Hematopoietic multipotent progenitor cell treated with erythropoietin and hydrocortisone succinate and interleukin-3 and kit ligand, for 4 days (in vitro differentiated cells): Measurements from ENCODE around the gene C17orf114.

ENCODE experiments used
- DNase-seq: peaks from one replicate; pipeline ENCODE4 v3.0.0-alpha.2; 2015

Gene C17orf114

DNA sequence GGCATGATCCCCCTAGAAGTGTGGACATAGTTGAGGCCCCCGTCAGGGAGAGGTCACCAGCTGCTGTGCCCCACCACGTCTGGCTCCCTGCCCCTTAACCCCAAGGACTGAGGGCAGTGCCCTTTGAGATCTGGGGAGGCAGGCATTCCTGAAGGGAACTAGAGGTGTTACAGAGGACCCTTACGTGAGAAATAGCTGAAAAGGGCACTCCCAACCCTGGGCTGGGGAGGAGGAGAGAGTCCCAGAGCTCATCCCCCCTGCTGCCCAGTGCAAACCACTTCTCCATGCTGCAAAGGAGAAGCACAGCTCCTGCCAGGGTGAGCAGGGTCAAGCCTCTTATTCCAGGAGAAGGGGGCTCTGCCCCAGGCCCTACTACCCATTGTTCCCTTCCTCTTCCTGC lies 20.7 kb upstream of the C17orf114 start:
- DNase-seq: no peak

DNA sequence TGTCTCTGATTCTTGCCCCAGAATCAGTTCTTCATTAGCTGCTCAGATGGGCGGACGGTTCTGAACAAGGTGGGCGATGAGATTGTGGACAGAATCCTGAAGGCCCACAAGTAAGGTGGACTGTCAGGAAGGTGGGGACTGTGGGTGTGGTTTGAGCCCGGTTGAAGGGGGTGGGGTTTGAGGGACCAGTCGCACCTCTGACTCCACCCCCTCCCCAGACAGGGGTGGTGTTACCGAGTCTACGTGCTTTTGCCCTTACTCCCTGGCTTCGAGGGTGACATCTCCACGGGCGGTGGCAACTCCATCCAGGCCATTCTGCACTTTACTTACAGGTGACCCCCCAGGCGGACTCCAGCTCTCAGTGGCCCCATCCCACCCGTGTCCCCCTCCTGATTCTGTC lies 16.1 kb upstream of the C17orf114 start:
- DNase-seq: no peak

DNA sequence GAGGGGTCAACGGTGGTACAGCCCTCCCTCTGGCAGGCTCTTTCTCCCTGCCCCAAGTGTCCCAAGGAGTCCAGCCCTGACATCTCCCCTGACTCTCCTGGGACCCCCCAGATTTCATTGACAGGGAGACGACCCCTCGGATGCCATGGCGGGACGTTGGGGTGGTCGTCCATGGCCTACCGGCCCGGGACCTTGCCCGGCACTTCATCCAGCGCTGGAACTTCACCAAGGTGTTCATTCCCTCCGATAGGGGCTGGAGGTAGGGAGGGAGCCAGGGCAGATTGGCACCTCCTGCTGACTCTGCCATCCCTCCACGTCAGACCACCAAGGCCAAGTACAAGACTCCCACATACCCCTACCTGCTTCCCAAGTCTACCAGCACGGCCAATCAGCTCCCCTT lies 14.7 kb upstream of the C17orf114 start:
- DNase-seq: no peak

- peak; percentile 44 for DNase-seq
Measured at GRCh38 chr17:4815043-4815675, 13.0 kb upstream of the C17orf114 start.

- DNase-seq: no peak
Measured at GRCh38 chr17:4812690-4813089, 10.6 kb upstream of the C17orf114 start.

- no peak for DNase-seq
Measured at GRCh38 chr17:4811471-4811870, 9.3 kb upstream of the C17orf114 start.

DNA sequence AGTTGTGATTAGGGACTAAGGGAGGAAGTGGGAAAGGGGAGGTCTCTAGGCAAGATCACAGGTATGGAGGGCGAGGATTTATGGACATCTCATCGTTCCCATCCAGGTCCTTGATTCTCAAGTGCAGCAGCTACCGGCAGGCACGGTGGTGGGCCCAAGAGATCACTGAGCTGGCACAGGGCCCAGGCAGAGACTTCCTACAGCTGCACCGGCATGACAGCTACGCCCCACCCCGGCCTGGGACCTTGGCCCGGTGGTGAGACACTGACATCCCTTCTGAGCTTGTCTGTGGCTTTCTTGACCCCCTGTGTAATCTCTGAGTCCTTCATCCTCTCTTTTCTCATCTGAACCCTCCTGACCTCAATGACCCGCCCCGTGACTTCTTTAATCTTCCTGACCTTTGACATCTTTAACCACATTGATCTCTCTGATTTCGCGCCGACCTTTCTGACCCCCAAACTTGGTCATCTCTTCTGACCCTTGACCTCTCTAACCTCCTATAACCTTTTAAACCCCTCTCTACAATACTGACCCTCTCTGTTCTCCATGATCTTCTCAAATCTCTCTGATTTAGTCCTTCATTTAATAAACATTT lies 8.7 kb upstream of the C17orf114 start:
- DNase-seq: peak; percentile 69

- no peak for DNase-seq
Measured at GRCh38 chr17:4808378-4808767, 6.2 kb upstream of the C17orf114 start.

GRCh38 chr17:4807605-4808377 lies 5.7 kb upstream of the C17orf114 start:
- no peak for DNase-seq

- peak; percentile 89 for DNase-seq
Measured at GRCh38 chr17:4806777-4807604, 4.9 kb upstream of the C17orf114 start, which contains the start of gene PLD2. Gene PLD2 (plus strand): TSS chr17:4807152. CDS start chr17:4807773, 621 bp downstream.

DNA sequence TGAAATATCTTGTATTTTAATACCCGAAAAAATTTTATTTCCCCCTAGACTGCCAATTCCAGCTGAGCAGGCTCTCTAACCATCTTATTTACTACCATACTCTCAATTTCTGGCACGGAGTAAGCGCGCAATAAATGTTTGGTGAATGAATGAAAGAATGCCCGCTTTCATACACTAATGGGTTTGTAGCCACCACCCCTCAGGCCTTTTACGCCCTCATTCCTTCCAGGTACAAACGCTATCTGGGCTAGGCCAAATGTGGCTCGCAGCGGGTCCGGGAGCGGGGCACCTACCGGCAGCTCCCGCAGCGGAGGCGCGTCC lies 4.3 kb upstream of the C17orf114 start:
- DNase-seq: no peak

DNA sequence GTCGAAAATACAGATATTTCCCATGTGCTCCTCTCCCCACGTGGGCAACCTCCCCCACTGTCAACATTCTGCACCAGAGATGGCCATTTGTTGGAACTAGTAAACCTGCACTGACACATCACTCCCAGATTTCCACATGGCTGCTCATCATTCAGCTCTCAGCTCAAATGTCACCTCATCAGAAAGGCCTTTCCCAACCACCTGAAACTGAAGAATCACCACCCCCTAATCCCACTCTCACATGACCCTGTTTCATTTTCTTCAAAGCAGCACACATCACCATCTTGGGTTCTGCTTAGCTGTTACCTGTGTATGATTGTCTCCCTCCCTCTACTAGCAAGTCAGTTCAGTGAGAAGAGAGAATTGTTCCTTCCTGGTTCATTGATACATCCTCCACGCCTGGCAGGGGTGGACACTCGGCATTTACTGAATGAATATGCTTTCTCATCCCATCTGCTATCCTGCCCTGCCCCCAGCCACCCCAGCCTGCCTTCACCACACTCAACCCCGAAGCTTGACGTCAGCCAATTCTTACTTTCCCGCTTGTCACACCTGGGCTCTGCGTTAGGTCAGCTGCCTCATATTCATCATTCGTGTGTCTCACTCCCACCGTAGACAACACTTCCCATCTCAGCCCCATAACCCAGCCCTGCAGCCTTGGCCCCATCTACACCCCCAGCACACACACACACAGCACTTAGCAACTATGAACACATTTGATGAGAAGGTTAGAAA lies 1.5 kb downstream of the C17orf114 start:
- no peak for DNase-seq

GRCh38 chr17:4796552-4796920 lies 5.6 kb downstream of the C17orf114 start:
- DNase-seq: peak; percentile 73

- DNase-seq: no peak
Measured at GRCh38 chr17:4795168-4795567, 7.0 kb downstream of the C17orf114 start.

DNA sequence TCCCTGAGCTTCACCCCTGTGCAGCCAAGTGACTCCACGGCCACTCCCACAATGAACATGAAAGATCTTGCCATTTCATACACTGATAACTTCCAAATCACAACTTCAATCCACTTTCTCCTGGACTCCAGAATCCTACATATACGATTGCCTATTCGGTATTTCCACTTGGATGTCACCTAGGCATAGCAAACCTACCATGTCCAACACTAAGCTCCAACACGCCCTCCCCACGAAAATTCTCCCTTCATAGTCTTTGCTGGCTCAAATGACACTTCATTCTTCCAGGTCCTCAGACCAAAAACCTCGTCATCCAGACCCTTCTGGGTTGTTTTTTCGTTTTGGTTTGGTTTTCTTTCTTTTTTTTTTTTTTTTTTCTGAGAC lies 11.4 kb downstream of the C17orf114 start:
- no peak for DNase-seq

- DNase-seq: peak; percentile 91
Measured at GRCh38 chr17:4789951-4790704, 12.0 kb downstream of the C17orf114 start.

DNA sequence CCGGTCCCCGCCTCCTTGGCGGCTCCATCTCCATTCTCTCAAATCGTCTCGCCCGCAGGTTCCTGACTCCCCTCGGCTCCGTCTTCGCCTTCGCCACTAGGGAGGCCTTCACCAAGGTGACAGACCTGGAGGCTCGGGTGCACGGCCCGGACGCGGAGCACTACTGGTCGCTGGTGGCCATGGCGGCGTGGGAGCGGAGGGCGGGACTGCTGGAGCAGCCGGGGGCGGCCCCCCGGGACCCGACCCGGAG lies 12.5 kb downstream of the C17orf114 start:
- DNase-seq: no peak

GRCh38 chr17:4788807-4789700 lies 13.1 kb downstream of the C17orf114 start, which contains the start of gene GLTPD2:
Gene GLTPD2 (plus strand): TSS chr17:4788964. CDS start chr17:4789012, 48 bp downstream.
- DNase-seq: no peak

GRCh38 chr17:4788159-4788806 lies 13.8 kb downstream of the C17orf114 start:
- DNase-seq: no peak

GRCh38 chr17:4786516-4786915 lies 15.6 kb downstream of the C17orf114 start:
- no peak for DNase-seq

DNA sequence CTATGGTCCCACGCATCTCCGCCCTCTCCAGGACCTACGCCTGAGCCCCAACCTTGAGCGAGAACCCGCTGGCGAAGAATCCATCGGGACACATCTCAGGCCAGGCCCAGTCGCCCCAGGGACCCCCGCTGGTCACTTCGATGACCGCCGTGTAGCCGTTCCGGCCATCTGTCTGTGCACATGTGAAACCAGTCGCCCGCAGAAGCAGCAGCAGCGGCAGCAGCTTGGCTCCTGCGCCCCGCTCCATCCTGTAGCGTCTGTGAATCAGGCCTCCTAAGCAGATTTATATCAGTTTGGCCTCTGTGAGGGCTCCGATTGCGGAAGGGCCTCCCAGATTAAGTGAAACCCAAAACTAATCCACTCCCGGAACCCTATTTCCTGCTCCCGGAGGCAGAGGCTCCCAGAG lies 16.0 kb downstream of the C17orf114 start, which contains the start of gene VMO1:
Gene VMO1 (minus strand): TSS at position 259 of the 406 bp plus-strand sequence. CDS start 12 bp downstream, at position 247.
- DNase-seq: no peak
